Measurements from ENCODE around the gene OR52A1.
"Not testable (repeated sequence)": the region's sequence is repeated elsewhere in the genome, so short reads cannot be mapped to it uniquely, and the experiment has no call there.

The OR52A1 gene

GRCh38 chr11:5154657-5155056 is at the start of gene OR52A1:
Gene OR52A1 (minus strand): TSS chr11:5154757. CDS start chr11:5152369, 2,388 bp downstream.
- DNase-seq: no peak
- in situ Hi-C loops (cut with HindIII; ENCODE audit: low pct_ligation_motif_present, low pct_unique_long_range_greater_than_20kb, low sequenced_read_pairs): no loop called here

DNA sequence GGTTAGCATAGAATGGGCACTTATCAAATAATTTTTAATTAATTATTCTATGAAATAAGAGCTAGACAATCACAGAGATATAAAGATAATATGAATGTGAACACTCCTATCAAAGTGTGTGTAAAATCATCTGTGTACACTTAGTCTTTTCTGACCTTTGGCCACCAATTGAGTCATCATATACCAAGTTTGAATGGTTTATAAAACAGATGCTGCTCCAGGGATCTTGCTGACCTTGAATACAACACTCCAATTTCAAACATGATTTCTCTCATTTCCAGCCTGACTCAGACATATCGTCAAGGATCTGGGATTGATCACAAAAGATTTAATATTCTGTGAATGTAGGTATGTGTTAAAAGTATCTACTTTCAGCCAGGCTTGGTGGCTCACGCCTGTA is 48.8 kb upstream of the OR52A1 start:
- in situ Hi-C loops (cut with HindIII; ENCODE audit: low pct_ligation_motif_present, low pct_unique_long_range_greater_than_20kb, low sequenced_read_pairs): no loop called here

GRCh38 chr11:5200582-5200981 is 46.0 kb upstream of the OR52A1 start, which contains the start of gene OR51V1:
Gene OR51V1 (minus strand): TSS chr11:5200682. CDS start chr11:5200682, 0 bp downstream.
- DNase-seq: no peak
- in situ Hi-C loops (cut with HindIII; ENCODE audit: low pct_ligation_motif_present, low pct_unique_long_range_greater_than_20kb, low sequenced_read_pairs): no loop called here

More for the DNA sequence above, 48.8 kb upstream of the OR52A1 start:
- DNase-seq: no peak

DNA sequence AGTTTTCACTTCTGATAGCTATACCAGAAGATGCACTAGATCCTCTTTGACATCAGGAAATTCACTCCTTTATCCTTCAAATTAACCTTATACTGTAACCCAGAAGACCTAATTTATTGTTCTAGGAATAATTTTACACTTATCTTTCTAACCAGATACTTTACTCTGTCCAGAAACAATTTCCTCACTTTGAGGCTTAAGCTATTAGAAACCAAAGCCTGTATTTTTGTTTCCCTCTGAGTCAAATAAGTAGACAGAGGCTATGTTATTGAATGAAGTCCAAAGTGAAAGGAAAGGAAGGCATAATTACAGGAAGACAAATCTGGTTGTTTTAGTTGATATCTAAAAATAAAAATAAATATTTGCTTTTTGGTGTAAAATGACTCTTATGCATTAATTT is 43.7 kb upstream of the OR52A1 start:
- no peak for DNase-seq
- in situ Hi-C loops (cut with HindIII; ENCODE audit: low pct_ligation_motif_present, low pct_unique_long_range_greater_than_20kb, low sequenced_read_pairs): no loop called here

DNA sequence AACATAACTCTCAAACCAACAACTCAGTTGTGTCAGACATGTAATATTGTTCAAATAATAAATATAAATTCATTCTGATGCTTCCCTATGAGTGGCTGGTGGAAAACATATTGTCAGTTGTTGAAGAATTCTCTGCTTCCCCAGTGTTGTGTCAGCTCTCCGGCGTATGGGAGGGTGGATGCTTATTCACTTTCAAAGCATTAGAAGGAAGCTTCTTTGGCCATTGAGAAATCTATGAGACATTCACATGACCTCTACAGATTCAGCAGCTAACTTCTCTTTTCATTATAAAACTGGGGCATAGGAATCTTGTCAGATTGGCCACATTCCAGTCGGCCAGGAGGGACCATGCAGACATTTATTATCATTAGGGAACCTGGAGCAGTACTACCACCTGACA is 43.0 kb upstream of the OR52A1 start:
- no peak for DNase-seq
- in situ Hi-C loops (cut with HindIII; ENCODE audit: low pct_ligation_motif_present, low pct_unique_long_range_greater_than_20kb, low sequenced_read_pairs): no loop called here

GRCh38 chr11:5196731-5197130 is 42.2 kb upstream of the OR52A1 start:
- in situ Hi-C loops (cut with HindIII; ENCODE audit: low pct_ligation_motif_present, low pct_unique_long_range_greater_than_20kb, low sequenced_read_pairs): no loop called here
- DNase-seq: no peak

DNA sequence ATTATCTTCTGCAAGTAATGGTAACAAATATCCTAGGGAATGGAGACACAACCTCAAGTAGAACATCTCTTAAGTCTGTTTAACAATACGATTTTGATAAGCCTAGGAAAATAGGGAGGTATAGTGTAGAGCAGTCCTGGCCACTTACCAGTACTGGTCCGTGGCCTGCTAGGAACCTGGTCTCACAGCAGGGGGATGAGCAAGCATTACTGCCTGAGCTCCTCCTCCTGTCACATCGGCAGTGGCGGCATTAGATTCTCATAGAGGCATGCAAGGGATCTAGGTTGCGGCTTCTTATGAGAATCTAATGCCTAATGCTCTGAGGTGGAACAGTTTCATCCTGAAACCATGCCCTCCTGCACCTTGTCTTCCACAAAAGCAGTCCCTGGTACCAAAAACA is 41.5 kb upstream of the OR52A1 start:
- in situ Hi-C loops (cut with HindIII; ENCODE audit: low pct_ligation_motif_present, low pct_unique_long_range_greater_than_20kb, low sequenced_read_pairs): no loop called here
- no peak for DNase-seq

- in situ Hi-C loops (cut with HindIII; ENCODE audit: low pct_ligation_motif_present, low pct_unique_long_range_greater_than_20kb, low sequenced_read_pairs): no loop called here
- DNase-seq: no peak
Measured at GRCh38 chr11:5192738-5193137, 38.2 kb upstream of the OR52A1 start.

DNA sequence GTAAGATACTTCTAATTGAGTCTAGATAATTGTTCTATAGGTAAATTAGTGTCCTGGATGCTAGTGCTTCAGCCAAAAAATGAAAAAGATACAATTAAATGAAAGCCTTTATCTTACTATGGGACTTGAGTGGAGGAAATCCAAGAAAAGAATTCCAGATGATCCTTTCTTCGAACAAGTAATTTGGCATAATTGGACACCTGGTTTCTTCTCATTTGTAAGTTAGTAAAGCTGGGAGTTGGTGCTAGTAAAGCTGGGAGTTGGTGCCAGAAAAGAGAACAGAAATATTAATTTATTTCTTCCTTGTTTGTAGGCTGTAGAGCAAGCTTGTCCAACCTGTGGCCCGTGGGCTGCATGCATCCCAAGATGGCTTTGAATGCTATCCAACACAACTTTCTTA is 33.6 kb upstream of the OR52A1 start:
- no peak for DNase-seq
- in situ Hi-C loops (cut with HindIII; ENCODE audit: low pct_ligation_motif_present, low pct_unique_long_range_greater_than_20kb, low sequenced_read_pairs): no loop called here

- DNase-seq: no peak
- in situ Hi-C loops (cut with HindIII; ENCODE audit: low pct_ligation_motif_present, low pct_unique_long_range_greater_than_20kb, low sequenced_read_pairs): no loop called here
Measured at GRCh38 chr11:5178046-5178837, 23.7 kb upstream of the OR52A1 start.

- DNase-seq: no peak
- in situ Hi-C loops (cut with HindIII; ENCODE audit: low pct_ligation_motif_present, low pct_unique_long_range_greater_than_20kb, low sequenced_read_pairs): no loop called here
Measured at GRCh38 chr11:5174934-5175333, 20.4 kb upstream of the OR52A1 start.

DNA sequence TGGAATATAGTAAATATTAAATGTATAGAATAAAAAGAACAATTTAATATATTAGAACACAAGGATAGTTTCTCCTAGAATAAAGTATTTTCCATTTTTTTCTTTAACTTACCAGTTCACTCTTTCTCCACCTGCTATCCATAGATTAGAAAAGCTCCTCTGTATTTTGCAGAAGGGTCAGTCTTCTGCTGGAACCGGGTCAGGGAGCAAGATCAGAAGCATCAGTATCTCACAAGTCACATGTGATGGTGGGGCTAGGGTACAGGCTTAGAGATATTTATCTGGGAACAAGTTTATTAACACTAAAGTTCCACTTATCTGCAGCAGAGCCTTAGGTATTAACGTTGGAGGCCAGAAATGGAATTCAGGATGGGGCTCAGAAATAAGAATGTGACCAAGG is 17.3 kb upstream of the OR52A1 start:
- in situ Hi-C loops (cut with HindIII; ENCODE audit: low pct_ligation_motif_present, low pct_unique_long_range_greater_than_20kb, low sequenced_read_pairs): no loop called here

DNA sequence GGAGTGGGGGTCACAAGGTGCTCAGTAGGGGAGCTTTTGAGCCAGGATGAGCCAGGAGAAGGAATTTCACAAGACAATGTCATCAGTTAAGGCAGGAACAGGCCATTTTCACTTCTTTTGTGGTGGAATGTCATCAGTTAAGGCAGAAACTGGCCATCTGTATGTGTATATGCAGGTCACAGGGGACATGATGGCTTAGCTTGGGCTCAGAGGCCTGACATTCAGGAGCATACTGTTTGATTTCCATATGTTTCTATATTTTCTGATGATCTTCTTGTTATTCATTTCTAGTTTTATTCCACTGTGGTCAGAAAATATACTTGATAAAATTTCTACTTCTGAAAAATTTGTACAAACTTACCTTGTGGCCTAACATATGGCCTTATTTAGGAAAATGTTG is 11.3 kb upstream of the OR52A1 start:
- in situ Hi-C loops (cut with HindIII; ENCODE audit: low pct_ligation_motif_present, low pct_unique_long_range_greater_than_20kb, low sequenced_read_pairs); DNase-seq: not testable (repeated sequence)

More for the DNA sequence above, 17.3 kb upstream of the OR52A1 start:
- no peak for DNase-seq

DNA sequence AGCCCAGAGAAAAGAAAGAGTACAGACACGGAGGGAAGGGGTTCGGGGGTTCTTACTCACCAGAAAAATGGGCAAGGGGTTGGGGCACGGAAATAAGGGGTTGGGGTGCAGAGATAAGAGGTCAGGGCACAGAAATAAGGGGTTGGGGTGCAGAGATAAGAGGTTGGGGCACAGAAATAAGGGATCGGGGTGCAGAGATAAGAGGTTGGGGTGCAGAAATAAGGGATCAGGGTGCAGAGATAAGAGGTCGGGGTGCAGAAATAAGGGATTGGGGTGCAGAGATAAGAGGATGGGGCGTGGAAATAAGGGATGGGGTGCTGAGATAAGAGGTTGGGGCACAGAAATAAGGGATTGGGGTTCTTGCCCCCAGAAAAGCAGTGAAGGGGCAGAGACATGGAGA is 10.2 kb upstream of the OR52A1 start:
- DNase-seq; in situ Hi-C loops (cut with HindIII; ENCODE audit: low pct_ligation_motif_present, low pct_unique_long_range_greater_than_20kb, low sequenced_read_pairs): not testable (repeated sequence)

- in situ Hi-C loops (cut with HindIII; ENCODE audit: low pct_ligation_motif_present, low pct_unique_long_range_greater_than_20kb, low sequenced_read_pairs); DNase-seq: not testable (repeated sequence)
Measured at GRCh38 chr11:5161045-5161444, 6.5 kb upstream of the OR52A1 start.

DNA sequence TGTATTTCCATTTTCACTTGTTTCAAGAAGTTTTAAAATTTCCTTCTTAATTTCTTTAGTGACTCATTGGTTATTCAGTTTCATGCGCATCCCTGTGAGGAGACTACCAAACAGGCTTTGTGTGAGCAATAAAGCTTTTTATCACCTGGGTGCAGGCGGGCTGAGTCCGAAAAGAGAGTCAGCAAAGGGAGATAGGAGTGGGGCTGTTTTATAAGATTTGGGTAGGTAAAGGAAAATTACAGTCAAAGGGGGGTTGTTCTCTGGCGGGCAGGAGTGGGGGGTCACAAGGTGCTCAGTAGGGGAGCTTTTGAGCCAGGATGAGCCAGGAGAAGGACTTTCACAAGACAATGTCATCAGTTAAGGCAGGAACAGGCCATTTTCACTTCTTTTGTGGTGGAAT is 5.7 kb upstream of the OR52A1 start:
- DNase-seq; in situ Hi-C loops (cut with HindIII; ENCODE audit: low pct_ligation_motif_present, low pct_unique_long_range_greater_than_20kb, low sequenced_read_pairs): not testable (repeated sequence)

- no peak for DNase-seq
- in situ Hi-C loops (cut with HindIII; ENCODE audit: low pct_ligation_motif_present, low pct_unique_long_range_greater_than_20kb, low sequenced_read_pairs): no loop called here
Measured at GRCh38 chr11:5159806-5160205, 5.2 kb upstream of the OR52A1 start.

DNA sequence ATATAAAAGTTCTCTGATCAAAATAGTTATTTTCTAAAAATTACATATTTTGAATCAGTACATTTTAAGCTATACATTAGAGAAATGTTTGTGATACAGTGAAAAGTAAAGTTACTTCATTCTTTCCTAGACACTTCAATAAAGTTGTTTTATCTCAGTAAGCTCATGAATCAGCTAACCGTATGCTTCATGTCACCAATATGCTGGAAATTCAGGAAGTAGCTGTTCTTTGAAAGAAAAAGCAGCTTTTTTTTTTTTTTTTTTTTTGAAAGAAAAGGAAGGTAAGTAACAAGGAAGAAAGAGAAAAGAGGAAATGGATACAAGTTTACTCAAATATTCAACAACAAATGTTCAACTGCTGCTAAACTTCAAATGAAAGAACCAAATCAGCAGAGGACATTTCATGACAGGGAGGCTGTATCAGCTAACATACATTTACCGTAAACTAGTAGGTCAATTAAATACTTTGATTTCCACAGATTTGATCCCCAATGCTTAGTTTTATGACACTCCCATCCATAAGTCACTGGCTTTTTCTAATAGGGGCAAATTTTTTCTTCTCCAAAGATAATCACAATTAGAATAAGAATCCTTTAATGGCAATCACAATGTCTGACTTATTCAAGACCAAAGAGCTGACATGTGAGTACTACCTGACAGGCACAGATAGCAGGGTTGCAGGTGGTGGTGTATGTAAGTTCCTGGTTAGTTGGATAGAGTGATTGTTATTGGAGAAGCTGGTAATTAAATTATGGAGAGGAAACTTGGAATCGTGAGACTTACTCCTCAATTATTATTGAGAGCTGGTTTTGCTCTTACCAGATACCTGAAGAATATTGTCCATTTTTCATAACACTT is 754 bp downstream of the OR52A1 start:
- in situ Hi-C loops (cut with HindIII; ENCODE audit: low pct_ligation_motif_present, low pct_unique_long_range_greater_than_20kb, low sequenced_read_pairs): no loop called here
- DNase-seq: no peak

GRCh38 chr11:5151713-5152153 is 2.8 kb downstream of the OR52A1 start:
- in situ Hi-C loops (cut with HindIII; ENCODE audit: low pct_ligation_motif_present, low pct_unique_long_range_greater_than_20kb, low sequenced_read_pairs): no loop called here
- DNase-seq: no peak

Data from ACHN (cell line).